ENCODE measurements around the gene RHOBTB1.

The RHOBTB1 gene

DNA sequence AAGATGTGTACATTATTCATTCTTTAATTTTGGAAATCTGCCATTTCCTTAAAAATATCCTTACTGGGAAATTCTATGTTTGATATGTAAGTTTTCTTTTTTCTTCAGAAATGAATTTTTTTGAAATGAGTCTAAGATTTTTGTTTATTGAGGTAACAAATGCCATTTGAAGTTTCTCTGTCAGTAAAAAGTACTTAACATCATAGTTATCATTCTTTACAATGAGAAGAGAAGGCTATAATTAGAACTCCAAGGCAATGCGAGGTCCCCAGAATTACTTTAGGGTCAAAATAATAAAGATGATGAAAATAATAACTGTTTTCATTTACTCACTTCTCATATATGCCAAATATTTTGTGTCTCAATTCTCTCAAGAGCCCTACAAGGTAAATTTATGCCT lies 37.0 kb upstream of the RHOBTB1 start:
- TF ChIP-seq, protein P1, sequence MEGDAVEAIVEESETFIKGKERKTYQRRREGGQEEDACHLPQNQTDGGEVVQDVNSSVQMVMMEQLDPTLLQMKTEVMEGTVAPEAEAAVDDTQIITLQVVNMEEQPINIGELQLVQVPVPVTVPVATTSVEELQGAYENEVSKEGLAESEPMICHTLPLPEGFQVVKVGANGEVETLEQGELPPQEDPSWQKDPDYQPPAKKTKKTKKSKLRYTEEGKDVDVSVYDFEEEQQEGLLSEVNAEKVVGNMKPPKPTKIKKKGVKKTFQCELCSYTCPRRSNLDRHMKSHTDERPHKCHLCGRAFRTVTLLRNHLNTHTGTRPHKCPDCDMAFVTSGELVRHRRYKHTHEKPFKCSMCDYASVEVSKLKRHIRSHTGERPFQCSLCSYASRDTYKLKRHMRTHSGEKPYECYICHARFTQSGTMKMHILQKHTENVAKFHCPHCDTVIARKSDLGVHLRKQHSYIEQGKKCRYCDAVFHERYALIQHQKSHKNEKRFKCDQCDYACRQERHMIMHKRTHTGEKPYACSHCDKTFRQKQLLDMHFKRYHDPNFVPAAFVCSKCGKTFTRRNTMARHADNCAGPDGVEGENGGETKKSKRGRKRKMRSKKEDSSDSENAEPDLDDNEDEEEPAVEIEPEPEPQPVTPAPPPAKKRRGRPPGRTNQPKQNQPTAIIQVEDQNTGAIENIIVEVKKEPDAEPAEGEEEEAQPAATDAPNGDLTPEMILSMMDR (IDR thresholded peaks at IDR 0.05; ENCODE audit: low read depth, low read length, missing control alignments) = no peak
- in situ Hi-C loops (cut with HindIII; ENCODE audit: low sequenced_read_pairs) = no loop called here
- no peak overlapping the region for H3K4me3 ChIP-seq (ENCODE audit: low read depth, low read length)
- DNase-seq (ENCODE audit: low read depth) = no peak

GRCh38 chr10:60979667-60980104 lies 35.7 kb upstream of the RHOBTB1 start:
- H3K4me3 ChIP-seq (ENCODE audit: low read depth, low read length) = no peak overlapping the region
- DNase-seq (ENCODE audit: low read depth) = no peak
- TF ChIP-seq, protein P1 (IDR thresholded peaks at IDR 0.05; ENCODE audit: low read depth, low read length, missing control alignments) = no peak
- in situ Hi-C loops (cut with HindIII; ENCODE audit: low sequenced_read_pairs) = no loop called here

DNA sequence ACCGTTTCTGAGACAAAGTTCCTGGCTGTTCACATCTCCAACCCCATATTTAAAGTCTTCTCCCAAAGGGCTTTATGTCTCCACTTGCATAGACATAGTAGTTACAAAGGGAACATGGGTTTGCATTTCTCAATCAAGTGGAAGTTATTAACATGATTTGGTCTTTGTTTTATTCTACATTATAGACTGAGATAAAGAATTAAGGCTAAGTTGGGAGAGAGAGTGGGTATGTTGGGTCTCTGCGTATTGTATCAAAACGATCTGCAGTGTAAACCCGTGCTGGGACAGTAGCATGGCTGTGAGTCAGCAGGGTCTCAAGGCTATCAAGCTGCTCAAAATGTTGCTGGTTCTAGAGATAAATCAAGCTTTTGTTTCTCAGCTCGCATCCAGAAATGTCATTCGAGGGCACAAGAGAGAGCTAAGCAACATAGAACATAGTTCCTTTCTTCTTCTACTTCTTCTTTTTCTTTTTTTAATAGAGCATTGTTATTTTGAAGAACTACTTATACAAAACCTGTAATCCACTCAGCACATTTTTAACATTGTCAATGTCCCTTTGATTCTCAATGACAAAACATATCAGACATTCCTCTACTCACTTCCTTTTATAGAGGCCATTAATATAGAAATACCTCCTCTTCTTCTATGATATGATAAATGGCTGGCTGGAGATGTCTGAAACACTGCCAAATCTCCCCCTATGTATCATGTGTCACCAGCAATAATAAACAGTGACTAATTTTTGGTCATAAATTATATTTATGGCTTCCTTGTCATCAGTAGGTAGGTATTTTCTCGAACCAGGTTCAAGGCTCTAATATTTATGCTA lies 34.5 kb upstream of the RHOBTB1 start:
- in situ Hi-C loops (cut with HindIII; ENCODE audit: low sequenced_read_pairs) = no loop called here
- TF ChIP-seq, protein P1 (IDR thresholded peaks at IDR 0.05; ENCODE audit: low read depth, low read length, missing control alignments) = no peak
- H3K4me3 ChIP-seq (ENCODE audit: low read depth, low read length) = no peak overlapping the region
- no peak for DNase-seq (ENCODE audit: low read depth)

GRCh38 chr10:60977161-60978122 lies 33.5 kb upstream of the RHOBTB1 start:
- TF ChIP-seq, protein P1 (IDR thresholded peaks at IDR 0.05; ENCODE audit: low read depth, low read length, missing control alignments) = no peak
- no peak for DNase-seq (ENCODE audit: low read depth)
- in situ Hi-C loops (cut with HindIII; ENCODE audit: low sequenced_read_pairs) = no loop called here
- no peak overlapping the region for H3K4me3 ChIP-seq (ENCODE audit: low read depth, low read length)

- in situ Hi-C loops (cut with HindIII; ENCODE audit: low sequenced_read_pairs) = no loop called here
- TF ChIP-seq, protein P1 (IDR thresholded peaks at IDR 0.05; ENCODE audit: low read depth, low read length, missing control alignments) = no peak
- no peak overlapping the region for H3K4me3 ChIP-seq (ENCODE audit: low read depth, low read length)
These were observed 32.7 kb upstream of the RHOBTB1 start for GRCh38 chr10:60976687-60977086.

GRCh38 chr10:60975716-60976115 lies 31.7 kb upstream of the RHOBTB1 start:
- TF ChIP-seq, protein P1 (IDR thresholded peaks at IDR 0.05; ENCODE audit: low read depth, low read length, missing control alignments) = no peak
- no peak overlapping the region for H3K4me3 ChIP-seq (ENCODE audit: low read depth, low read length)
- no peak for DNase-seq (ENCODE audit: low read depth)
- in situ Hi-C loops (cut with HindIII; ENCODE audit: low sequenced_read_pairs) = no loop called here

More at GRCh38 chr10:60976687-60977086, 32.7 kb upstream of the RHOBTB1 start:
- no peak for DNase-seq (ENCODE audit: low read depth)

Data from astrocyte of the cerebellum (primary cell).